ENCODE results near the gene PTGIR.
A peak's percentile ranks its signal among the peaks of the same experiment; 100 is the strongest.

PTGIR gene

GRCh38 chr19:46600384-46601317, 24.2 kb downstream of the PTGIR start:
- peak; percentile 98 for DNase-seq (ENCODE audit: low read depth)
- peak overlapping the region; percentile 96 for H3K4me3 ChIP-seq (ENCODE audit: low read length)
- no peak for TF ChIP-seq CTCF (conservative IDR thresholded peaks at IDR 0.05; ENCODE audit: low read length)

GRCh38 chr19:46599716-46600373, 25.0 kb downstream of the PTGIR start:
- TF ChIP-seq CTCF (conservative IDR thresholded peaks at IDR 0.05; ENCODE audit: low read length), result no peak
- no peak for DNase-seq (ENCODE audit: low read depth)
- H3K4me3 ChIP-seq (ENCODE audit: low read length), result peak overlapping the region; percentile 90

GRCh38 chr19:46598372-46598917, 26.4 kb downstream of the PTGIR start:
- DNase-seq (ENCODE audit: low read depth), result no peak
- TF ChIP-seq CTCF (conservative IDR thresholded peaks at IDR 0.05; ENCODE audit: low read length), result no peak
- H3K4me3 ChIP-seq (ENCODE audit: low read length), result no peak overlapping the region

GRCh38 chr19:46596008-46596407, 28.9 kb downstream of the PTGIR start:
- H3K4me3 ChIP-seq (ENCODE audit: low read length), result no peak overlapping the region
- TF ChIP-seq CTCF (conservative IDR thresholded peaks at IDR 0.05; ENCODE audit: low read length), result no peak
- no peak for DNase-seq (ENCODE audit: low read depth)

- no peak overlapping the region for H3K4me3 ChIP-seq (ENCODE audit: low read length)
- TF ChIP-seq CTCF (conservative IDR thresholded peaks at IDR 0.05; ENCODE audit: low read length), result no peak
- DNase-seq (ENCODE audit: low read depth), result no peak
Measured at GRCh38 chr19:46591870-46592269, 33.0 kb downstream of the PTGIR start.

GRCh38 chr19:46591254-46591653, 33.6 kb downstream of the PTGIR start:
- no peak for DNase-seq (ENCODE audit: low read depth)
- no peak overlapping the region for H3K4me3 ChIP-seq (ENCODE audit: low read length)
- TF ChIP-seq CTCF (conservative IDR thresholded peaks at IDR 0.05; ENCODE audit: low read length), result no peak
